Muscle of arm (tissue), 12 donors: ENCODE measurements around the gene ACLY. TPM values are rescaled to one million over a fixed set of nuclear protein-coding genes. Genes with fewer than 3 reads are reported as not detected.
"Not testable (repeated sequence)": the region's sequence is repeated elsewhere in the genome, so short reads cannot be mapped to it uniquely, and the experiment has no call there.

Source experiments
- DNase-seq: peaks from one replicate; pipeline ENCODE4 v3.0.0-alpha.2; 2013
- polyA plus RNA-seq, 12 donors: library from polyadenylated mRNA; unstranded; fragments of 120-200 nt; gene quantifications; one replicate each; pipeline ENCODE4 v1.2.1, GENCODE V29; 2013; ENCODE audit not compliant: insufficient read length in 12 of 12

Gene ACLY
- polyA plus RNA-seq, 12 donors: 43.2 to 72.6 (median 52.8) TPM; not detected in 1

DNA sequence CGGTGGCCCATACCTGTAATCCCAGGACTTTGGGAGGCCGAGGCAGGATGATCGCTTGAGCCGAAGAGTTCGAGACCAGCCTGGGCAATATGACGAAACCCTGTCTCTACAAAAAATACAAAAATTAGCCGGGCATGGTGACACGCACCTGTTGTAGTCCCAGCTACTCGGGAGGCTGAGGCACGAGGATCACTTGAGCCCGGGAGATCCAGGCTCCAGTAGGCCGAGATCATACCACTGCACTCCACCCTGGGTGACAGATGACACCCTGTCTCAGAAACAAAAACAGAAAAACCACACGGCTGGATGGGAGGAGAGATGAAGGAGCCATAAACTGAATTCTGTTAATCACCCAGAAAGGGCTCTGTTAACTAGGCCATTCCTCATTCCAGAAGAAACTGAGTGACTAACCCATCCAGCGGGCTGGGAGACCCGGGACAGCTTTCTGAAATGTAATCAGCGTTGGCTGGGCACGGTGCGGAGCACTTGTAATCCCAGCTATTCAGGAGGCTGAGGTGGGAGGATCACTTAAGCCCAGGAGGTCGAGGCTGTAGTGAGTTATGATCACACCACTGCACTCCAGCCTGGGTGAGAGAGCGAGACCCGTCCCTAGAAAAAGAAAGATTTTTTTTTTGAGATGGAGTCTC lies 82.1 kb downstream of the ACLY start:
- no peak for DNase-seq

DNA sequence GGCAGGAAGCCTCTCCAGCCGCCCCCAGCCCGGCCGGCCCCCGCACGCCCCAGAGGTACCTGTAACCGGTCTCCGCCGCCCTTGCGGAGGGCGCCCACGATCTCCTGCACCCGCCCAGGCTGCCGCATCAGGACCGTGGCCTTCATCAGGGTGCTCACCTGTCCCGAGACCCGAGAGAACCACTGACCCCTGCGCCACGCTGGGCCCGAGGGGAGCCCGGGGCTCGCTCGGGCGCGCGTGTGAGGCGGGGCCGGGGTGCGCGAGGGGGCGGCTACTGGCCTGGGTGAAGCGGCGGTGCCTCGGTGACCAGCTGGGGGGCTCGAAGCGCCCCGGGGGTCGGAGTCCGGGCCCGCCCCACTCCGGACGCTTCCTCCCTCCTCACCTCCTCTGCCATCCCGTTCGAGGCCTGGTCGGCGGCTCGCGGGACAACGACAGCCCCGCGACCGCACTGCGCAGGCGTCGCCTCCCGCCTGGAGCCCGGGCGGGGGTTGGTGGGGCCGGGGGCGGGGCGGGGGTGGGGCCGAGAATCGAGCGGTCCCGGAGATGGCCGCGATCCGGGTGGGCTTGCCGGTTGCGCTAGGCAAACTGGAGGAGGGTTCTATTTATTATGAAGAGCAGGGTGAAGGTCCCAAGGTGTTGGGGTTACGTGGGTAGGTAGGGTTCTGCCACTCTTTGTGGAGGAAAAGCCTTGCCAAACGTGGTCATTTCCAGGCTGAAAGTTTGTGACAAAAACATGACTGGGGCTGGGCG lies 82.8 kb downstream of the ACLY start, which contains the start of gene NT5C3B:
TSS of gene NT5C3B (minus strand) at position 433 of the 750 bp plus-strand sequence. CDS start at position 394, 39 bp downstream.
- DNase-seq: peak; percentile 55

DNA sequence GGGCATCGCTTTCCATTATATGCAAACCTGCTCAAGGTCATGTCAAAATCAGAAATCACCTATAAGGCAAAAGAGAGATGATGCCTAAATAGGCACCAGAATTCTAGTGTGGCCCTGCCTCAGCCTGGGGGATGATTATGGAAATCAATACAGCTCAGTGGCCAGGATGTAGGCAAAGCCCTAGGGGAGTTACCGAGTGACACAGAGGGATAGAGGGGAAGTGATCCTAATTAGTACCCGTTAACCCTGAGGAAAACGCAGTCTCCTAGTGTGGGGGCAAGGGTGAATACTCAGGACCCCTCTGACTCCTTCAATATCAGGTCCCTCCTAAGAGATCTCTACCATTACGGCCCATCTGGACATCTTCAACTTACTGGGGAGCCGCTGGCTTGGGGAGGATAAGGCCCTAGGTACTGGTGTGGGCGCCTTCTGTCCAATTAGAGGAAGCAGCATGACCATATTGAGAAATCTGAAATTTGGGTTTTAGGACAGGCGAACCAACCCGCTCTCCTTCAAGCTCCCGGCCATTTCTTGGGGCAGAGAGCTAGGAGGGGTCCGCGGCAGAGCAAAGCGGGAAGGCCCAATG lies 83.4 kb downstream of the ACLY start:
- no peak for DNase-seq

DNA sequence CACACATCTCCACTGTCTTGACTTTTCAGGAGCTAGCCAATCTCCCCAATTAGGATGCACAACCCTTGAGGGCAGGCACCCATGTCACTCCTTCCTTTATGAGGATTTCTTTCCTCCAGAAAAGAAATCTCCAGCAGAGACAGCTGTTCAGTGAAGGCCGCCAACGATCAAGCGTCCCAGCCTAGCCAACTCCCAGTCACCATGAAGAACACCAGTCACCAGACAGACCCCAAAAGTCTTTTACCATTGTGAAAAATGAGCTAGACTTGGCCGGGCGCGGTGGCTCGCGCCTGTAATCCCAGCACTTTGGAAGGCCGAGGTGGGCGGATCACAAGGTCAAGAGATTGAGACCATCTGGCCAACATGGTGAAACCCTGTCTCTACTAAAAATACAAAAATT lies 88.8 kb downstream of the ACLY start:
- DNase-seq: not testable (repeated sequence)

GRCh38 chr17:41825175-41825845 lies 93.4 kb downstream of the ACLY start:
- DNase-seq: no peak

- no peak for DNase-seq
Measured at GRCh38 chr17:41824086-41824485, 94.7 kb downstream of the ACLY start.

- no peak for DNase-seq
Measured at GRCh38 chr17:41823580-41823979, 95.2 kb downstream of the ACLY start.

DNA sequence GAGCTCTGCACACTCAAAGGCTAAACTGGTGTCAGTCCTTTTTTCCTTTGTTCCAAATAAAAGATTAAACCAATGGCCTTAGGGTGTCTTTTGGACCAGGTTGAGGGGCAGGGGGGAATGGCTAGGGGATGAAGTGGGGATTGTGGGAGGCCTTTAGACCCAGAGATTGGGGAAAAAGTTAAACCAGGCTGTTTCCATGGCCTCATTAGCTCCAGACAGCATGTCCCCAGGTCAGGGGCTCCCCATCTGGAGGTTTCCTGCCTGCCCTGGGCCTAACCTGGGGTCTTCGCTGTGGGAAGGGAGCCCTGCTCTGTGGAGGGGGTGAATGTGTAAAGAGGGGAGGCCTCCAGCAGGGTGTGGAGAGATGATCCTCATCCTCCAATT lies 95.6 kb downstream of the ACLY start:
- no peak for DNase-seq

DNA sequence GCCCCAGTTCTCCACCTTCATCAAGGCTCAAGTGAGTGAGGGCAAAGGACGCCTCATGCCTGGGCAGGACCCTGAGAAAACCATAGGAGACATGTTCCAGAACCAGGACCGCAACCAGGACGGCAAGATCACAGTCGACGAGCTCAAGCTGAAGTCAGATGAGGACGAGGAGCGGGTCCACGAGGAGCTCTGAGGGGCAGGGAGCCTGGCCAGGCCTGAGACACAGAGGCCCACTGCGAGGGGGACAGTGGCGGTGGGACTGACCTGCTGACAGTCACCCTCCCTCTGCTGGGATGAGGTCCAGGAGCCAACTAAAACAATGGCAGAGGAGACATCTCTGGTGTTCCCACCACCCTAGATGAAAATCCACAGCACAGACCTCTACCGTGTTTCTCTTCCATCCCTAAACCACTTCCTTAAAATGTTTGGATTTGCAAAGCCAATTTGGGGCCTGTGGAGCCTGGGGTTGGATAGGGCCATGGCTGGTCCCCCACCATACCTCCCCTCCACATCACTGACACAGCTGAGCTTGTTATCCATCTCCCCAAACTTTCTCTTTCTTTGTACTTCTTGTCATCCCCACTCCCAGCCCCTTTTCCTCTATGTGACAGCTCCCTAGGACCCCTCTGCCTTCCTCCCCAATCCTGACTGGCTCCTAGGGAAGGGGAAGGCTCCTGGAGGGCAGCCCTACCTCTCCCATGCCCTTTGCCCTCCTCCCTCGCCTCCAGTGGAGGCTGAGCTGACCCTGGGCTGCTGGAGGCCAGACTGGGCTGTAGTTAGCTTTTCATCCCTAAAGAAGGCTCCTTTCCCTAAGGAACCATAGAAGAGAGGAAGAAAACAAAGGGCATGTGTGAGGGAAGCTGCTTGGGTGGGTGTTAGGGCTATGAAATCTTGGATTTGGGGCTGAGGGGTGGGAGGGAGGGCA lies 96.3 kb downstream of the ACLY start:
- DNase-seq: no peak

DNA sequence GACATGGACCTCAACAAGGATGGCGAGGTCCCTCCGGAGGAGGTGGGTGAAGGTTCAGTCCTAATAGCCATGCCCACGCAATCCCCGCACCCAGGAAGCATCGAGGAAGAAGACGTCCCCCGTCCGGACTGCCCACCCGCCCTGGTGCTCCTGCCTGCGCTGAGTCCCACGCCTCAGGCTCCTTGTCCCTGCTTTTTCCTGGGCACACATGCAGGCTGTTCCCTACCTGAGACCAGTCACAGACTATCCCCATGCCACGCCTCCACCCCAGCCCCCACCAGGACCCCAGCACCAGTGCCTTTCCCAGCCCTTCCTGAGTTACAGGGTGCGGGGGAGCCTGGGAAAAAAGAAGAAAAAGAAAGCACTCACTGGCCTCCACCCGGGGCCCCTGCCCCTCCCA lies 97.0 kb downstream of the ACLY start:
- DNase-seq: no peak

DNA sequence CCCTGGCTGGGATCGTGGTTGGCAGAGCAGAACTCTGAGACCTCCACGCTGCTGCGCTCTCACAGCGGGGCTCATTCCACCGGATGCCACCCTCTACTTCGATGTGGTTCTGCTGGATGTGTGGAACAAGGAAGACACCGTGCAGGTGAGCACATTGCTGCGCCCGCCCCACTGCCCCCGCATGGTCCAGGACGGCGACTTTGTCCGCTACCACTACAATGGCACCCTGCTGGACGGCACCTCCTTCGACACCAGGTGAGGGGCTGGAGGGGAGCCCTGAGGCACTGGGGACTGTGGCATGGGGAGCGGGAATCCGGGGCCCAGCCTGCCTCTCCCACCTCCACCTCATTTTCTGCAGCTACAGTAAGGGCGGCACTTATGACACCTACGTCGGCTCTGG lies 100.7 kb downstream of the ACLY start:
- DNase-seq: no peak

Other genes with a start within 250 kb of the ACLY start
- gene EIF1, start 230.1 kb downstream of the ACLY start, polyA plus RNA-seq: 100 to 1,000 TPM in 11 of 12 donors, not detected in 1; 538 to 938 (median 792) TPM
- gene GAST, start 206.6 kb downstream of the ACLY start, polyA plus RNA-seq: not detected
- under 1 TPM in 9 of 12 donors, not detected in 3; 0.03 to 0.23 (median 0.07) TPM for gene HAP1, start 184.3 kb downstream of the ACLY start, polyA plus RNA-seq
- gene JUP, start 132.2 kb downstream of the ACLY start, polyA plus RNA-seq: 100 to 1,000 TPM in 1 of 12 donors, 10 to 100 TPM in 10, not detected in 1; 22.8 to 204 (median 36.5) TPM
- 10 to 100 TPM in 11 of 12 donors, not detected in 1; 31.4 to 49.8 (median 35.8) TPM for gene P3H4, start 107.0 kb downstream of the ACLY start, polyA plus RNA-seq
- gene FKBP10, start 105.9 kb downstream of the ACLY start, polyA plus RNA-seq: 100 to 1,000 TPM in 9 of 12 donors, 10 to 100 TPM in 2, not detected in 1; 88.2 to 164 (median 124) TPM
- gene NT5C3B, start 82.7 kb downstream of the ACLY start, polyA plus RNA-seq: 10 to 100 TPM in 11 of 12 donors, not detected in 1; 30.4 to 68.2 (median 44.9) TPM
- gene KLHL10, start 81.1 kb downstream of the ACLY start, polyA plus RNA-seq: under 1 TPM in 7 of 12 donors, not detected in 5; 0.12 to 0.48 (median 0.28) TPM
- 1 to 10 TPM in 11 of 12 donors, not detected in 1; 4.7 to 8.1 (median 6.3) TPM for gene KLHL11, start 53.5 kb downstream of the ACLY start, polyA plus RNA-seq
- gene ODAD4, start 11.7 kb upstream of the ACLY start, polyA plus RNA-seq: 1 to 10 TPM in 4 of 12 donors, under 1 TPM in 6, not detected in 2; 0.49 to 1.5 (median 0.82) TPM
- 10 to 100 TPM in 11 of 12 donors, not detected in 1; 30.9 to 69.5 (median 42.6) TPM for gene CNP, start 47.8 kb upstream of the ACLY start, polyA plus RNA-seq
- 100 to 1,000 TPM in 3 of 12 donors, 10 to 100 TPM in 8, not detected in 1; 57.5 to 126 (median 94.3) TPM for gene DNAJC7, start 98.5 kb upstream of the ACLY start, polyA plus RNA-seq
- 10 to 100 TPM in 11 of 12 donors, not detected in 1; 31.0 to 65.9 (median 39.6) TPM for gene NKIRAS2, start 101.1 kb upstream of the ACLY start, polyA plus RNA-seq
- 1 to 10 TPM in 6 of 12 donors, under 1 TPM in 4, not detected in 2; 0.72 to 1.8 (median 1.2) TPM for gene C17orf113, start 131.7 kb upstream of the ACLY start, polyA plus RNA-seq
- gene ZNF385C, start 179.5 kb upstream of the ACLY start, polyA plus RNA-seq: 10 to 100 TPM in 2 of 12 donors, 1 to 10 TPM in 8, not detected in 2; 4.1 to 12.2 (median 6.5) TPM
- 10 to 100 TPM in 1 of 12 donors, 1 to 10 TPM in 10, not detected in 1; 2.3 to 12.1 (median 5.3) TPM for gene DHX58, start 193.8 kb upstream of the ACLY start, polyA plus RNA-seq
- 10 to 100 TPM in 11 of 12 donors, not detected in 1; 34.3 to 69.5 (median 40.3) TPM for gene KAT2A, start 202.4 kb upstream of the ACLY start, polyA plus RNA-seq
- under 1 TPM in 10 of 12 donors, not detected in 2; 0.10 to 0.43 (median 0.28) TPM for gene HSPB9, start 203.9 kb upstream of the ACLY start, polyA plus RNA-seq
- 100 to 1,000 TPM in 2 of 12 donors, 10 to 100 TPM in 9, not detected in 1; 47.9 to 136 (median 56.5) TPM for gene RAB5C, start 236.0 kb upstream of the ACLY start, polyA plus RNA-seq